Neutrophil (primary cell): Measurements from ENCODE around the gene PPP1R2.

Experiments
- H3K27ac ChIP-seq: fragments of 200-600 bp; sonication (generic); 2 replicates; pipeline ENCODE4 v1.5.1; 2016; ENCODE audit warnings: mild to moderate bottlenecking, moderate library complexity
- H3K27me3 ChIP-seq: fragments of 200-600 bp; sonication (generic); 2 replicates; pipeline ENCODE4 v1.6.0; 2016; ENCODE audit warnings: mild to moderate bottlenecking
- H3K36me3 ChIP-seq: fragments of 200-600 bp; sonication (generic); 2 replicates; pipeline ENCODE4 v1.5.1; 2017
- H3K4me1 ChIP-seq, 2 experiments: fragments of 200-600 bp in 1 of 2; sonication (generic) in 1 of 2; 1 replicate in 1 of 2; 2 replicates in 1 of 2; pipeline versions ENCODE4 v1.5.1 to v1.6.1; 2013 to 2016; ENCODE audit warnings: low read depth in 1 of 2, low read length in 1 of 2, mild to moderate bottlenecking in 1 of 2, moderate library complexity in 1 of 2; ENCODE audit not compliant: control insufficient read depth in 1 of 2, insufficient read depth in 1 of 2
- H3K4me3 ChIP-seq, 2 experiments: fragments of 200-600 bp in 1 of 2; sonication (generic) in 1 of 2; 1 replicate in 1 of 2; 2 replicates in 1 of 2; pipeline ENCODE4 v1.5.1; 2013 to 2016; ENCODE audit warnings: low read depth in 1 of 2, low read length in 1 of 2, mild to moderate bottlenecking in 1 of 2, moderate library complexity in 1 of 2
- H3K9me3 ChIP-seq: fragments of 200-600 bp; sonication (generic); 2 replicates; pipeline ENCODE4 v1.5.1; 2016
- TF ChIP-seq, protein P1 (sequence below): fragments of 200-600 bp; sonication (generic); IDR thresholded peaks from 2 replicates; pipeline ENCODE4 v1.5.1; 2016; ENCODE audit warnings: antibody characterized with exemption

PPP1R2 gene

DNA sequence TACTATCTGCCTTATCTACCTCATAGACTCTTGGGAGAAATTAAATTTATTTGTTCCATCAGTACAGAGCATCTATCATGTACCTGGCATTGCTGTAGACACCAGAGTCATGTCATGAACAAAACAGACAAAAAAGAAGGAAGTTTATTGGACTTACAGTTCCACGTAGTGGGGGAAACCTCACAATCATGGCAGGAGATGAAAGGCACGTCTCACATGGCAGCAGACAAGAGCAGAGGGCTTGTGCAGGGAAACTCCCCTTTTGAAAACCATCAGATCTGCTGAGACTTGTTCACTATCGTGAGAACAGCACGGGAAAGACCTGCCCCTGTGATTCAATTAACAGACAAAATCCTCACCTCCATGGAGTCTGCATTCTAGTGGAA, 74.7 kb downstream of the PPP1R2 start:
- H3K36me3 ChIP-seq, result no peaks in the 10 kb centered on the region
- no peaks in the 10 kb centered on the region for H3K9me3 ChIP-seq
- no peak overlapping the region for H3K27ac ChIP-seq
- no peak overlapping the region for H3K4me3 ChIP-seq
- H3K27me3 ChIP-seq, result no peaks in the 10 kb centered on the region
- TF ChIP-seq, protein P1, sequence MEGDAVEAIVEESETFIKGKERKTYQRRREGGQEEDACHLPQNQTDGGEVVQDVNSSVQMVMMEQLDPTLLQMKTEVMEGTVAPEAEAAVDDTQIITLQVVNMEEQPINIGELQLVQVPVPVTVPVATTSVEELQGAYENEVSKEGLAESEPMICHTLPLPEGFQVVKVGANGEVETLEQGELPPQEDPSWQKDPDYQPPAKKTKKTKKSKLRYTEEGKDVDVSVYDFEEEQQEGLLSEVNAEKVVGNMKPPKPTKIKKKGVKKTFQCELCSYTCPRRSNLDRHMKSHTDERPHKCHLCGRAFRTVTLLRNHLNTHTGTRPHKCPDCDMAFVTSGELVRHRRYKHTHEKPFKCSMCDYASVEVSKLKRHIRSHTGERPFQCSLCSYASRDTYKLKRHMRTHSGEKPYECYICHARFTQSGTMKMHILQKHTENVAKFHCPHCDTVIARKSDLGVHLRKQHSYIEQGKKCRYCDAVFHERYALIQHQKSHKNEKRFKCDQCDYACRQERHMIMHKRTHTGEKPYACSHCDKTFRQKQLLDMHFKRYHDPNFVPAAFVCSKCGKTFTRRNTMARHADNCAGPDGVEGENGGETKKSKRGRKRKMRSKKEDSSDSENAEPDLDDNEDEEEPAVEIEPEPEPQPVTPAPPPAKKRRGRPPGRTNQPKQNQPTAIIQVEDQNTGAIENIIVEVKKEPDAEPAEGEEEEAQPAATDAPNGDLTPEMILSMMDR, result no peak
- no peaks in the 10 kb centered on the region for H3K4me1 ChIP-seq

DNA sequence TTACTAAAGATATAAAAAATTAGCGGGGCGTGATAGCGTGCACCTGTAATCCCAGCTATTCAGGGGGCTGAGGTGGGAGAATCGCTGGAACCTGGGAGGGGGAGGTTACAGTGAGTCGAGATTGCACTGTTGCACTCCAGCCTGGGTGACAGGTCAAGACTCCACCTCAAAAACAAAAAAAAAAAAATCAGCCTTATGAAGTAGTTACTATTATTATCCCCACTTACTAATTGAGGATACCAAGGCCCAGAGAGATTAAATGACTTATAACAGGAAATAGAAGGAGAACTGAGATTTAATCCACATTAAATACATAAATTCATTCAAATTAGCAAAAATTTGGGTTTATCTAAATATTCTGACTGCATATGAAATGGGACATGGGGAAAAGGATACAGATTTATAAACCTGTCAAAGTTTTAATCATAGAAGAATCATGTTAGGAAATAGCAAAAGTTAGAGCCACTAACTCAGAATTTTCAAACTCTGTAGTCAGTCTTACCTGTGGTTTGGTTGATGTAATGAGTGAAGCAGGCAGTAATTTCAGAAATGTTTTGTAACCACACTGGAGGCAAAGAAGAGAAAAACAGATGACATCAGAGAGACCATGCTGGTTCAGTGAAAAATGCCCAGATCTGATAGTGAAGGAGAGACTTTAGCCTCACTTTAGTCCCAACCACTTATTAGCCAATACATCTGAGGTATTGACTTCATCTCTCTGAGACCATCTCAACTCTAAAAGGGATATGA, 75.3 kb downstream of the PPP1R2 start:
- Histone ChIP-seq H3K4me1 (no peaks in the 10 kb centered on the region), H3K9me3 (no peaks in the 10 kb centered on the region), H3K27me3 (no peaks in the 10 kb centered on the region), H3K27ac (no peak overlapping the region), H3K36me3 (no peaks in the 10 kb centered on the region), H3K4me3 (no peak overlapping the region)
- TF ChIP-seq, protein P1, result no peak

DNA sequence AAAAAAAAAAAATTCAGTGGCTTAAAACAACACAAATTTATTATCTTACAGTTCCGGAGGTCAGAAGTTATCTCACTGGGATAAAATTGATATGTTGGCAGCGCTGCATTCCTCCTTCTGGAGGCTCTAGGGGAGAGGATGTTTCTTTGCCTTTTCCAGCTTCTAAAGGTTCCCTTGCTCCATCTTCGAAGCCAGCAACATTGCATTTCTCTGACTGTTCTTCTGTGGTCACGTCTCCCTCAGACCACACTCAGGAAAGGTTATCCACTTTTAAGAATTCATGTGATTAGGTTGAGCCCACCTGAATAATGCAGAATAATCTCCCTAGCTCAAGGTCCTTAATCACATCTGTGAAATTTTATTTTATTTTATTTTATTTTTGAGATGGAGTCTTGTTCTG, 76.9 kb downstream of the PPP1R2 start:
- Histone ChIP-seq H3K9me3 (no peaks in the 10 kb centered on the region), H3K36me3 (no peaks in the 10 kb centered on the region), H3K4me3 (no peak overlapping the region), H3K27me3 (no peaks in the 10 kb centered on the region), H3K27ac (no peak overlapping the region), H3K4me1 (no peaks in the 10 kb centered on the region)
- TF ChIP-seq, protein P1, result no peak
